ENCODE data around the gene POR.
"Not testable (repeated sequence)": the region's sequence is repeated elsewhere in the genome, so short reads cannot be mapped to it uniquely, and the experiment has no call there.

Gene POR

GRCh38 chr7:75881436-75882095, 33.4 kb upstream of the POR start:
- TF ChIP-seq CTCF (conservative IDR thresholded peaks at IDR 0.05; ENCODE audit: low read length) (no peak), EZH2phosphoT487 (IDR thresholded peaks at IDR 0.05; ENCODE audit: borderline replicate concordance) (no peak)
- Histone ChIP-seq H4K20me1 (ENCODE audit: insufficient read depth, low read length, poor library complexity, severe bottlenecking) (peaks cover 9% of the 10 kb centered on the region), H3K27me3 (ENCODE audit: insufficient read depth, low read length, poor library complexity, severe bottlenecking) (no peaks in the 10 kb centered on the region), H2AFZ (ENCODE audit: low read length) (no peak overlapping the region), H3K9me2 (replicated peaks; ENCODE audit: low read depth, low read length) (no peaks in the 10 kb centered on the region), H3K9ac (ENCODE audit: low read depth, low read length, poor library complexity, severe bottlenecking) (no peak overlapping the region), H3K4me3 (ENCODE audit: low read length, poor library complexity, severe bottlenecking) (no peak overlapping the region), H3K9me3 (ENCODE audit: insufficient read depth, low read depth, low read length) (no peaks in the 10 kb centered on the region), H3K4me2 (ENCODE audit: low read depth, low read length, poor library complexity, severe bottlenecking) (no peak overlapping the region), H3K4me1 (ENCODE audit: insufficient read depth, low read length, poor library complexity, severe bottlenecking) (peaks cover 23% of the 10 kb centered on the region), H3F3A (ENCODE audit: low read depth) (no peaks in the 10 kb centered on the region), H3K36me3 (ENCODE audit: insufficient read depth, low read length) (no peaks in the 10 kb centered on the region; the same call in 1 of the 2 replicates), H3K79me2 (ENCODE audit: insufficient read depth, low read length) (peaks cover 30% of the 10 kb centered on the region)

- H2AFZ ChIP-seq (ENCODE audit: low read length); H3K9ac ChIP-seq (ENCODE audit: low read depth, low read length, poor library complexity, severe bottlenecking); H3K9me2 ChIP-seq (replicated peaks; ENCODE audit: low read depth, low read length); H3K4me3 ChIP-seq (ENCODE audit: low read length, poor library complexity, severe bottlenecking); H3K4me2 ChIP-seq (ENCODE audit: low read depth, low read length, poor library complexity, severe bottlenecking); H3K9me3 ChIP-seq (ENCODE audit: insufficient read depth, low read depth, low read length); H4K20me1 ChIP-seq (ENCODE audit: insufficient read depth, low read length, poor library complexity, severe bottlenecking); H3F3A ChIP-seq (ENCODE audit: low read depth); H3K27me3 ChIP-seq (ENCODE audit: insufficient read depth, low read length, poor library complexity, severe bottlenecking); H3K36me3 ChIP-seq (ENCODE audit: insufficient read depth, low read length): not testable (repeated sequence)
- peaks cover 18% of the 10 kb centered on the region for H3K4me1 ChIP-seq (ENCODE audit: insufficient read depth, low read length, poor library complexity, severe bottlenecking)
- H3K79me2 ChIP-seq (ENCODE audit: insufficient read depth, low read length) = peaks cover 30% of the 10 kb centered on the region
Measured at GRCh38 chr7:75883265-75883824, 31.6 kb upstream of the POR start.

DNA sequence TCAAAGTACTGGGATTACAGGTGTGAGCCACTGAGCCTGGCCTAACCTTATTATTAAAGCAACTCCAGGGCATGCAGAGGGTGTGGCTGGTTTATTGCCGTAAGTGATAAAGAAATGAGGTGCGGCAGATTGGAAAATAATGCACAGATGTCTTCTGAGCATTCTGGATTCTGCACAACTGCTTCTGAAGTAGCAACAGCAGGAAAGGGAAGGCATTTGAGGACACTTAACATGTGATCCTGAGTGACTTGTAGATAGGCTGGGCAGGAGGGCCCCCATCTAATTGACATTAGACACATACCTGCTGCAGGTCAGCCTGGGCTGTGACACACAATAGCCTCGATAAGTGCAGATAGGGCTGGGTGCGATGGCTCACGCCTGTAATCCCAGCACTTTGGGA, 30.5 kb upstream of the POR start:
- peaks cover 19% of the 10 kb centered on the region for H3K4me1 ChIP-seq (ENCODE audit: insufficient read depth, low read length, poor library complexity, severe bottlenecking)
- peaks cover 3% of the 10 kb centered on the region; the same call in 1 of the 2 replicates for H3K36me3 ChIP-seq (ENCODE audit: insufficient read depth, low read length)
- TF ChIP-seq CTCF (conservative IDR thresholded peaks at IDR 0.05; ENCODE audit: low read length) (no peak), EZH2phosphoT487 (IDR thresholded peaks at IDR 0.05; ENCODE audit: borderline replicate concordance) (no peak)
- H3K9me2 ChIP-seq (replicated peaks; ENCODE audit: low read depth, low read length) = no peaks in the 10 kb centered on the region
- no peaks in the 10 kb centered on the region for H3F3A ChIP-seq (ENCODE audit: low read depth)
- H2AFZ ChIP-seq (ENCODE audit: low read length) = no peak overlapping the region
- H3K79me2 ChIP-seq (ENCODE audit: insufficient read depth, low read length) = peaks cover 24% of the 10 kb centered on the region
- H3K4me3 ChIP-seq (ENCODE audit: low read length, poor library complexity, severe bottlenecking) = no peak overlapping the region
- H4K20me1 ChIP-seq (ENCODE audit: insufficient read depth, low read length, poor library complexity, severe bottlenecking) = peaks cover 8% of the 10 kb centered on the region
- no peaks in the 10 kb centered on the region for H3K27me3 ChIP-seq (ENCODE audit: insufficient read depth, low read length, poor library complexity, severe bottlenecking)
- H3K4me2 ChIP-seq (ENCODE audit: low read depth, low read length, poor library complexity, severe bottlenecking) = no peak overlapping the region
- H3K9me3 ChIP-seq (ENCODE audit: insufficient read depth, low read depth, low read length) = no peaks in the 10 kb centered on the region
- H3K9ac ChIP-seq (ENCODE audit: low read depth, low read length, poor library complexity, severe bottlenecking) = no peak overlapping the region

DNA sequence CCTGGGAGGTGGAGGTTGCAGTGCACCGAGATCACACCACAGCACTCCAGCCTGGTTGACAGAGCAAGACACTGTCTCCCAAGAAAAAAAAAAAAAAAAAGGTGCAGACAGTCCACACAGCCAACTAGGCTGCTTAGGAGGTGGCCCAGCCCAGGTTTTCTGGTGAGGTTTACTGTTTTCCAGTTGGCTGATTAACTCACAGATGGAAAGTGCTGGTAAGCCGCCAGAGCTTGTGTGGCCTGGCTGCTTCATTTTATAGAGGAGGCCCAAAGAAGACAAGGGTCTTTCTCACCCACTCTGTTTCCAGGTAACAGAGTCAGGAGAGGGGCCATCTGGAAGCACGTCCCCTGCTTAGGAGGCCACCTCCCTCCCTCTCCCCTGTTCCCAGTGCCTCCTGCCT, 29.9 kb upstream of the POR start:
- TF ChIP-seq CTCF (conservative IDR thresholded peaks at IDR 0.05; ENCODE audit: low read length) (no peak), EZH2phosphoT487 (IDR thresholded peaks at IDR 0.05; ENCODE audit: borderline replicate concordance) (no peak)
- H3F3A ChIP-seq (ENCODE audit: low read depth) = no peaks in the 10 kb centered on the region
- H3K79me2 ChIP-seq (ENCODE audit: insufficient read depth, low read length) = peaks cover 19% of the 10 kb centered on the region
- no peak overlapping the region for H2AFZ ChIP-seq (ENCODE audit: low read length)
- H3K9me3 ChIP-seq (ENCODE audit: insufficient read depth, low read depth, low read length) = no peaks in the 10 kb centered on the region
- H3K4me2 ChIP-seq (ENCODE audit: low read depth, low read length, poor library complexity, severe bottlenecking) = no peak overlapping the region
- H3K4me3 ChIP-seq (ENCODE audit: low read length, poor library complexity, severe bottlenecking) = no peak overlapping the region
- H4K20me1 ChIP-seq (ENCODE audit: insufficient read depth, low read length, poor library complexity, severe bottlenecking) = peaks cover 2% of the 10 kb centered on the region
- no peaks in the 10 kb centered on the region for H3K27me3 ChIP-seq (ENCODE audit: insufficient read depth, low read length, poor library complexity, severe bottlenecking)
- no peak overlapping the region for H3K9ac ChIP-seq (ENCODE audit: low read depth, low read length, poor library complexity, severe bottlenecking)
- H3K4me1 ChIP-seq (ENCODE audit: insufficient read depth, low read length, poor library complexity, severe bottlenecking) = peaks cover 14% of the 10 kb centered on the region
- H3K36me3 ChIP-seq (ENCODE audit: insufficient read depth, low read length) = peaks cover 3% of the 10 kb centered on the region; the same call in 1 of the 2 replicates
- H3K9me2 ChIP-seq (replicated peaks; ENCODE audit: low read depth, low read length) = no peaks in the 10 kb centered on the region

All from Loucy (cell line).